Central memory CD8-positive, alpha-beta T cell (primary cell): ENCODE data around the gene PUSL1.

ENCODE experiments used
- ATAC-seq: fragments of 150-1000 bp; cut with Tn5 transposase; replicated peaks from 2 replicates; pipeline ENCODE4 v1.10.0; 2022; ENCODE audit warnings: mild to moderate bottlenecking, moderate FRiP score, moderate number of reproducible peaks; ENCODE audit not compliant: poor library complexity, severe bottlenecking; ENCODE audit errors: extremely low read depth
- DNase-seq, 2 donors: peaks; one replicate each; pipeline ENCODE4 v3.0.0; 2021; ENCODE audit warnings: low spot score in 2 of 2
- H3K27ac Mint-ChIP-seq: one replicate; pipeline ENCODE4 v1.8.0; 2022; ENCODE audit warnings: low read depth, mild to moderate bottlenecking, moderate library complexity, mixed read lengths
- H3K27me3 Mint-ChIP-seq: one replicate; pipeline ENCODE4 v1.8.0; 2022; ENCODE audit warnings: mixed read lengths
- H3K36me3 Mint-ChIP-seq: one replicate; pipeline ENCODE4 v1.8.0; 2022; ENCODE audit warnings: mild to moderate bottlenecking, moderate library complexity, mixed read lengths; ENCODE audit not compliant: insufficient read depth
- H3K4me1 Mint-ChIP-seq: one replicate; pipeline ENCODE4 v1.8.0; 2022; ENCODE audit warnings: mixed read lengths
- H3K4me3 Mint-ChIP-seq: one replicate; pipeline ENCODE4 v1.8.0; 2022; ENCODE audit warnings: mild to moderate bottlenecking, moderate library complexity, mixed read lengths
- H3K9me3 Mint-ChIP-seq: one replicate; pipeline ENCODE4 v1.8.0; 2022; ENCODE audit warnings: mixed read lengths

Gene PUSL1

DNA sequence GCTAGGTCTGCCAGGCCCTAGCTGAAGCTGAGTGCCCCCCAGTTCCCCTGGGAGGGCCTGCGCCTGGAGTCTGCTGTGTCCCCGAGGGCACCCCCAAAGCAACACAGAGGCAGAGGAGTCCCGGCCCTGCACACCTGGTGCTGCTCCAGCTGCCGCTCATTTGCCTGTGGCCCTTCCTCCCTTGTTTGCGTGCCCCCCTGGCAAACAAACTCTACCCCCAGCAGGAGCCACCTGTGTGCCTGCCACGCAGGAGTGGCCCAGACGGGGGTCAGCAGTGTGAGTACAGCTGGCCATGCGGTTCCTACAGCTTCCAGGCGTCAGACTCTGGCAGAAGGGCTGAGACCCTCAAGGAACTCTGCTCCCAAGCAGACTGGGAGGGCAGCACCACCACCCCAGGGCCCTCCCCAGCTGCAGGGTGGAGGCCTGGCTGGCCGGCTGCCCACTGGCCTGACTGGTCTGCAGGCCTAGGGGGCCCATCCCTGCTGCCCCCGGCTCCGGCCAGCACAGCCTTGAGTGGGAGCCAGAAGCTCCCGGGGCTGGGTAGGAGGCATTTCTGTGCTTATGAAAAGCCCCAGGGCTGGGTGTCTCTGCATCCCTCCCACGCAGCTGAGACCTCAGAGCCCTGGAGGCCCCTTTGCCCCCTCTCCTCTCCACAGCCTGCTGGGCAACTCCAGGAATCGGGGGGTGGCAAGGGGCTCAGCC, 22.1 kb downstream of the PUSL1 start:
- Mint-ChIP-seq H3K27ac (no peak overlapping the region), H3K4me3 (no peak overlapping the region), H3K4me1 (peaks cover 6% of the 10 kb centered on the region), H3K36me3 (peaks cover 12% of the 10 kb centered on the region), H3K27me3 (no peaks in the 10 kb centered on the region), H3K9me3 (no peaks in the 10 kb centered on the region)
- DNase-seq (no peak), ATAC-seq (no peak)

DNA sequence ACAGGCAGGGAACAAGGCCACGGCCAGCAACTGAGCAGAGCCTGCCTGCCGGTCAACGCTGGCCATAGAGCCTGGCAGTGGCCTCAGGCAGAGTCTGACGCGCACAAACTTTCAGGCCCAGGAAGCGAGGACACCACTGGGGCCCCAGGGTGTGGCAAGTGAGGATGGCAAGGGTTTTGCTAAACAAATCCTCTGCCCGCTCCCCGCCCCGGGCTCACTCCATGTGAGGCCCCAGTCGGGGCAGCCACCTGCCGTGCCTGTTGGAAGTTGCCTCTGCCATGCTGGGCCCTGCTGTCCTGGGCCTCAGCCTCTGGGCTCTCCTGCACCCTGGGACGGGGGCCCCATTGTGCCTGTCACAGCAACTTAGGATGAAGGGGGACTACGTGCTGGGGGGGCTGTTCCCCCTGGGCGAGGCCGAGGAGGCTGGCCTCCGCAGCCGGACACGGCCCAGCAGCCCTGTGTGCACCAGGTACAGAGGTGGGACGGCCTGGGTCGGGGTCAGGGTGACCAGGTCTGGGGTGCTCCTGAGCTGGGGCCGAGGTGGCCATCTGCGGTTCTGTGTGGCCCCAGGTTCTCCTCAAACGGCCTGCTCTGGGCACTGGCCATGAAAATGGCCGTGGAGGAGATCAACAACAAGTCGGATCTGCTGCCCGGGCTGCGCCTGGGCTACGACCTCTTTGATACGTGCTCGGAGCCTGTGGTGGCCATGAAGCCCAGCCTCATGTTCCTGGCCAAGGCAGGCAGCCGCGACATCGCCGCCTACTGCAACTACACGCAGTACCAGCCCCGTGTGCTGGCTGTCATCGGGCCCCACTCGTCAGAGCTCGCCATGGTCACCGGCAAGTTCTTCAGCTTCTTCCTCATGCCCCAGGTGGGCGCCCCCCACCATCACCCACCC, 22.9 kb downstream of the PUSL1 start, which contains the start of gene TAS1R3:
TSS of gene TAS1R3 (plus strand) at position 213 of the 898 bp plus-strand sequence. CDS start at position 279, 66 bp downstream.
- Mint-ChIP-seq H3K36me3 (peaks cover 7% of the 10 kb centered on the region), H3K4me3 (no peak within 1 kb of the TSS), H3K27ac (no peak within 1 kb of the TSS), H3K4me1 (peaks cover 2% of the 10 kb centered on the region), H3K9me3 (no peaks in the 10 kb centered on the region), H3K27me3 (no peaks in the 10 kb centered on the region)
- DNase-seq (no peak), ATAC-seq (no peak)

DNA sequence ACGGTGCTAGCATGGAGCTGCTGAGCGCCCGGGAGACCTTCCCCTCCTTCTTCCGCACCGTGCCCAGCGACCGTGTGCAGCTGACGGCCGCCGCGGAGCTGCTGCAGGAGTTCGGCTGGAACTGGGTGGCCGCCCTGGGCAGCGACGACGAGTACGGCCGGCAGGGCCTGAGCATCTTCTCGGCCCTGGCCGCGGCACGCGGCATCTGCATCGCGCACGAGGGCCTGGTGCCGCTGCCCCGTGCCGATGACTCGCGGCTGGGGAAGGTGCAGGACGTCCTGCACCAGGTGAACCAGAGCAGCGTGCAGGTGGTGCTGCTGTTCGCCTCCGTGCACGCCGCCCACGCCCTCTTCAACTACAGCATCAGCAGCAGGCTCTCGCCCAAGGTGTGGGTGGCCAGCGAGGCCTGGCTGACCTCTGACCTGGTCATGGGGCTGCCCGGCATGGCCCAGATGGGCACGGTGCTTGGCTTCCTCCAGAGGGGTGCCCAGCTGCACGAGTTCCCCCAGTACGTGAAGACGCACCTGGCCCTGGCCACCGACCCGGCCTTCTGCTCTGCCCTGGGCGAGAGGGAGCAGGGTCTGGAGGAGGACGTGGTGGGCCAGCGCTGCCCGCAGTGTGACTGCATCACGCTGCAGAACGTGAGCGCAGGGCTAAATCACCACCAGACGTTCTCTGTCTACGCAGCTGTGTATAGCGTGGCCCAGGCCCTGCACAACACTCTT, 23.8 kb downstream of the PUSL1 start:
- Mint-ChIP-seq H3K27me3 (no peaks in the 10 kb centered on the region), H3K4me3 (no peak overlapping the region), H3K36me3 (peaks cover 7% of the 10 kb centered on the region), H3K27ac (no peak overlapping the region), H3K9me3 (no peaks in the 10 kb centered on the region), H3K4me1 (no peaks in the 10 kb centered on the region)
- DNase-seq: no peak
- ATAC-seq: no peak

DNA sequence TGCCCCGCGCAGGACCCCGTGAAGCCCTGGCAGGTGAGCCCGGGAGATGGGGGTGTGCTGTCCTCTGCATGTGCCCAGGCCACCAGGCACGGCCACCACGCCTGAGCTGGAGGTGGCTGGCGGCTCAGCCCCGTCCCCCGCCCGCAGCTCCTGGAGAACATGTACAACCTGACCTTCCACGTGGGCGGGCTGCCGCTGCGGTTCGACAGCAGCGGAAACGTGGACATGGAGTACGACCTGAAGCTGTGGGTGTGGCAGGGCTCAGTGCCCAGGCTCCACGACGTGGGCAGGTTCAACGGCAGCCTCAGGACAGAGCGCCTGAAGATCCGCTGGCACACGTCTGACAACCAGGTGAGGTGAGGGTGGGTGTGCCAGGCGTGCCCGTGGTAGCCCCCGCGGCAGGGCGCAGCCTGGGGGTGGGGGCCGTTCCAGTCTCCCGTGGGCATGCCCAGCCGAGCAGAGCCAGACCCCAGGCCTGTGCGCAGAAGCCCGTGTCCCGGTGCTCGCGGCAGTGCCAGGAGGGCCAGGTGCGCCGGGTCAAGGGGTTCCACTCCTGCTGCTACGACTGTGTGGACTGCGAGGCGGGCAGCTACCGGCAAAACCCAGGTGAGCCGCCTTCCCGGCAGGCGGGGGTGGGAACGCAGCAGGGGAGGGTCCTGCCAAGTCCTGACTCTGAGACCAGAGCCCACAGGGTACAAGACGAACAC, 24.5 kb downstream of the PUSL1 start:
- Mint-ChIP-seq H3K9me3 (no peaks in the 10 kb centered on the region), H3K27me3 (no peaks in the 10 kb centered on the region), H3K4me1 (no peaks in the 10 kb centered on the region), H3K4me3 (no peak overlapping the region), H3K36me3 (peaks cover 5% of the 10 kb centered on the region), H3K27ac (no peak overlapping the region)
- ATAC-seq (no peak), DNase-seq (no peak)

DNA sequence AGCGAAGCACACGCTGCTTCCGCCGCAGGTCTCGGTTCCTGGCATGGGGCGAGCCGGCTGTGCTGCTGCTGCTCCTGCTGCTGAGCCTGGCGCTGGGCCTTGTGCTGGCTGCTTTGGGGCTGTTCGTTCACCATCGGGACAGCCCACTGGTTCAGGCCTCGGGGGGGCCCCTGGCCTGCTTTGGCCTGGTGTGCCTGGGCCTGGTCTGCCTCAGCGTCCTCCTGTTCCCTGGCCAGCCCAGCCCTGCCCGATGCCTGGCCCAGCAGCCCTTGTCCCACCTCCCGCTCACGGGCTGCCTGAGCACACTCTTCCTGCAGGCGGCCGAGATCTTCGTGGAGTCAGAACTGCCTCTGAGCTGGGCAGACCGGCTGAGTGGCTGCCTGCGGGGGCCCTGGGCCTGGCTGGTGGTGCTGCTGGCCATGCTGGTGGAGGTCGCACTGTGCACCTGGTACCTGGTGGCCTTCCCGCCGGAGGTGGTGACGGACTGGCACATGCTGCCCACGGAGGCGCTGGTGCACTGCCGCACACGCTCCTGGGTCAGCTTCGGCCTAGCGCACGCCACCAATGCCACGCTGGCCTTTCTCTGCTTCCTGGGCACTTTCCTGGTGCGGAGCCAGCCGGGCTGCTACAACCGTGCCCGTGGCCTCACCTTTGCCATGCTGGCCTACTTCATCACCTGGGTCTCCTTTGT, 25.3 kb downstream of the PUSL1 start:
- Mint-ChIP-seq H3K27ac (no peak overlapping the region), H3K4me3 (no peak overlapping the region), H3K4me1 (no peaks in the 10 kb centered on the region), H3K36me3 (peaks cover 8% of the 10 kb centered on the region), H3K9me3 (no peaks in the 10 kb centered on the region), H3K27me3 (no peaks in the 10 kb centered on the region)
- ATAC-seq (no peak), DNase-seq (no peak)

DNA sequence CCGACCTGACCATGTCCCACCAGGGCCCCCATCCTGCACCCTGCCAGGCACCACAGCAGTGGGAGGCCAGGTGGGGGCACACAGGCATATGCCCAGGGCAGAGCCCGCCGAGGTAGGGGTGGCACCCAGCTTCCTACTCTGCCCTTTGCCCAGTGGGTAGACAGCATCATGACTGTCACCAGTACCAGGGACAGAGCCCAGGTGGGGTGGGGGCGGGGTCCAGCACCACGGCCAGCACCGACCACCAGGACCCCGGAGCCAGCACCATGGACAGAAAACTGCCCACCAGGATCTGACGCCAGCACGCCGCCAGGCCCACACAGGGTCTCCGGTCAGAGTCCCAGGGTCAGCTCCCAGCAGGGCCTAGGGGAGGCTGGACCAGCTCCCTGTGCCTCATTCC, 26.4 kb downstream of the PUSL1 start:
- no peaks in the 10 kb centered on the region for H3K27me3 Mint-ChIP-seq
- H3K36me3 Mint-ChIP-seq: peaks cover 8% of the 10 kb centered on the region
- DNase-seq (no peak), ATAC-seq (no peak)
- no peak overlapping the region for H3K4me3 Mint-ChIP-seq
- no peaks in the 10 kb centered on the region for H3K4me1 Mint-ChIP-seq
- no peak overlapping the region for H3K27ac Mint-ChIP-seq
- no peaks in the 10 kb centered on the region for H3K9me3 Mint-ChIP-seq

DNA sequence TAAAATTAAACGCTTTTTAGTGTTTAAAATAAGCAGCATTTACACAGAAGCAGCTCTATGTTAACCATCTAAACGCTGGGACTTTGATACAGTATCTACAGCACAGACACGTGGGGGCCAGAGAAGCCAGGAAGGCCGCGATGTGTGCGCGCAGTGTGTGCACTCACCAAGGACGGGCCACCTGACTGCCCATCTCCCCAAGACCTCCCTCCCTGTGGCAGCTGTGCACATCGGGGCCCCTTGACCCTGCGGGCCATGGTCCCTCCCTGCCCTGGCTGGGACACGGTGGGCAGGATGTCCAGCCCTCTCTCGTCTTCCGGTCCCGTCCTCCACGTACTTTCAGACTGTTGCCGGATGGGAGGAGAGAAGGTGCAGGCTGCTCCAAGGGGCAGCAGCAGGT, 26.9 kb downstream of the PUSL1 start:
- DNase-seq (no peak), ATAC-seq (no peak)
- peaks cover 8% of the 10 kb centered on the region for H3K36me3 Mint-ChIP-seq
- no peak overlapping the region for H3K27ac Mint-ChIP-seq
- H3K4me1 Mint-ChIP-seq: no peaks in the 10 kb centered on the region
- no peak overlapping the region for H3K4me3 Mint-ChIP-seq
- no peaks in the 10 kb centered on the region for H3K9me3 Mint-ChIP-seq
- H3K27me3 Mint-ChIP-seq: no peaks in the 10 kb centered on the region

DNA sequence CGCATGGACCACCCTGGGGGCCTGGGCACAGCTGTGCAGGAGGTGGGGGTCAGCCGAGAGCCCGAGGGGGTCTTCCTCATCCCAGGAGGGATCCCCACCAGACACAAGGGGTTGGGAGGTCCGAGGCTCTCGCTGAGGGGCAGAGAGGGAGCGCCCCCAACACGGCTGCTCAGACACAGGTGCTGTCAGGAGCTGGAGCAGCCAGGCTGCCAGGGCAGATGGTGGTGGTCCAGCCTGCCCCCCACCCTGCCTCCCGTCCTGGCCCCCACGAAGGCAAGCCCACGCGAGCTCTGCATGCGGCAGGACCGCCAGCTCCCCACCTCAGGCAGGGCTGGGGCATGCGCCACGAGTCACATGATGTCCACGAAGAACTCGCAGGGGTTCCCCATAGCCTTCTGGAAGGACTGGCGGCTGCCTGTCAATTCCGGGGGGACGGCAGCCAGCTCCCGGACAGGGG, 27.4 kb downstream of the PUSL1 start:
- H3K36me3 Mint-ChIP-seq: peaks cover 8% of the 10 kb centered on the region
- no peak overlapping the region for H3K4me3 Mint-ChIP-seq
- no peak overlapping the region for H3K27ac Mint-ChIP-seq
- H3K9me3 Mint-ChIP-seq: no peaks in the 10 kb centered on the region
- ATAC-seq (no peak), DNase-seq (no peak)
- no peaks in the 10 kb centered on the region for H3K4me1 Mint-ChIP-seq
- no peaks in the 10 kb centered on the region for H3K27me3 Mint-ChIP-seq

DNA sequence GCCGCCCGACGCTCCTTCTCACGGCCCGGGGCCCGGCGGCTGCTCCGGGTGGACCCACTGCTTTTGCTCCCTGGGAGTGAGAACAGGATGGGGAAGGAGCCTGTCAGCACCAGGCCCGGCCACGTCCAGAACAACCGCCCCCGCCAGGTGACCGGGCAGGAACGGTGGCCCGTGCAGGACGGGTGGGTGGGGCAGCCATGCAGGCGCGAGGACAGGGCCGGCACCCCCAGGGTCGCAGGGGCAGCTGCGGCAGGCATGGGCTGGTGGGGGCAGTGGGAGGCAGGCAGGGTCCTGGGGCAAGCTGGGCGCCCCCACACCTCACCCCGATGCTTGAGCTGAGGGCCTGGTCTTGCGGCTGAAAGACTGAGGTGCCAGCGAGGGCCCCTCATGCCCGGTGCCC, 28.0 kb downstream of the PUSL1 start:
- Mint-ChIP-seq H3K27me3 (no peaks in the 10 kb centered on the region), H3K4me1 (no peaks in the 10 kb centered on the region), H3K27ac (no peak overlapping the region), H3K36me3 (peaks cover 10% of the 10 kb centered on the region), H3K9me3 (no peaks in the 10 kb centered on the region), H3K4me3 (no peak overlapping the region)
- no peak for DNase-seq
- no peak for ATAC-seq

DNA sequence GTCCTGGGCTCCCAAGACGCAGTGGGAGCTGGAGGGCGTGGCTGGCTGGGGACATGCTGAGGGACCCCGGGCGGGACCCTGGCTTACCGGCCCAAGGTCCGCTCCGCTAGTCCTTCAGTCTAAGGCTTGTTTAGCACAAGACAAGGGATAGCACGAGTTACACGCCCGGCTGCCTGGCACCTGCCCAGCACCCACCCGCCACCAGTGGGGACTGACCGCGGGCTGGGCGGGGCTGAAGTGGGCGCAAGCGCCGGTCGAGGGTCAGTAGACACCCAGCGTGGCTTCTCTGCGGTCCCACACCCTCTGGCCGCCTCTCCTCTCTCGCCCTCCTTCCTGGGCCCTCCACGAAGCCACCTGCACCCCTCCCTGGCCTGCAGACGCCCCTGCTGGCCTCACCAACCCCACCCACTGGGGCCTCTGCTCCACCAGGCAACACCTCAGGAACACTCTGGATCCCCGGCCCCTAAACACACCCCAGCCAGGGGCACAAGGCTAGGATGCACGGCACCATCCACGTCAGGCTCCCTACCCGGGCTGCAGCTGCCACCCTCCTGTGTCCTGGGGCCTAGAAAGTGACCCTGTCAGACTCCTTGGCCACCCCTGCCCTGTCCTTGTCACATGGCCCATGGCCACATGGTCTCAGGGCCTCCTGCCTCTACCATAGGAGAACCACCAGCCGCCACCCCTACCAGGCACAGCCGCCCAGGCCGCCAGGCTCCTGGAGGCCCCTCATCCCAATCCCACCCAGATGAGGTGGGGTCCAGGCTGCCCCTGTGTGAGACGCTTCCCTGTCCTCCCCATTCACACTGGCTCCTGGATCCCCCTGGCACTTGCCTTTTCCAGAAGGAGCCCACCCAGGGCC, 28.8 kb downstream of the PUSL1 start:
- Mint-ChIP-seq H3K4me3 (no peak overlapping the region), H3K27me3 (no peaks in the 10 kb centered on the region), H3K36me3 (peaks cover 10% of the 10 kb centered on the region), H3K27ac (peak overlapping the region; percentile 29), H3K4me1 (no peaks in the 10 kb centered on the region), H3K9me3 (no peaks in the 10 kb centered on the region)
- DNase-seq (no peak), ATAC-seq (no peak)

DNA sequence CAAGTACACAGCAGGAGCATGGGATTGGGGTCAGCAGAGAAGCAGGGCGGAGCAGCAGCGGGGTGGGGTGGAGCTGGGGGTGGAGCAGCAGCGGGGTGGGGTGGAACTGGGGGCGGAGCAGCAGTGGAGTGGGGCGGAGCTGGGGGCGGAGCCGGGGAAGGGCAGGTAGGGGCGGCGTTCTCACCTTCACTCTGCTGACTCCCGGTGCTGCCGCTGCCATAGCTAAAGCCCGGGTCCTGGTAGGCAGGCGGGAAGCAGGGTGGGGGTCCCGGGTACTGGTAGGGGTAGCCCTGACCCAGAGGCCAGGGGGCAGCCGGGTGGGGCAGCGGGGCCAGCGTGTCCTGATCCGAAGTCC, 29.4 kb downstream of the PUSL1 start:
- Mint-ChIP-seq H3K9me3 (no peaks in the 10 kb centered on the region), H3K4me3 (no peak overlapping the region), H3K27me3 (no peaks in the 10 kb centered on the region), H3K36me3 (peaks cover 10% of the 10 kb centered on the region), H3K27ac (peak overlapping the region; percentile 29), H3K4me1 (no peaks in the 10 kb centered on the region)
- no peak for DNase-seq
- no peak for ATAC-seq
